DND-41 (cell line): ENCODE results near the gene OLA1.

Source experiments
- ATAC-seq: fragments of 200-7000 bp; cut with Tn5 transposase; 3 replicates; pipeline ENCODE4 v1.9.1; 2021; ENCODE audit warnings: low read depth; ENCODE audit not compliant: insufficient read depth
- DNase-seq: peaks from one replicate; pipeline ENCODE4 v3.0.0-alpha.2; 2020
- H2AFZ ChIP-seq: 2 replicates; pipeline ENCODE4 v1.6.0; 2012; ENCODE audit warnings: low read depth, low read length
- H3K27ac ChIP-seq: 2 replicates; pipeline ENCODE4 v1.5.1; 2012; ENCODE audit warnings: low read length, inconsistent platforms
- H3K27me3 ChIP-seq: fragments of 200-600 bp; sonication (generic); 2 replicates; pipeline ENCODE4 v1.6.0; 2012; ENCODE audit warnings: low read length, mild to moderate bottlenecking, inconsistent platforms; ENCODE audit not compliant: insufficient read depth, poor library complexity
- H3K36me3 ChIP-seq: 2 replicates; pipeline ENCODE4 v1.5.1; 2012; ENCODE audit warnings: low read length, inconsistent platforms; ENCODE audit not compliant: insufficient read depth
- H3K4me1 ChIP-seq: 2 replicates; pipeline ENCODE4 v1.5.1; 2012; ENCODE audit warnings: mild to moderate bottlenecking, low read length; ENCODE audit not compliant: insufficient read depth
- H3K4me2 ChIP-seq: 2 replicates; pipeline ENCODE4 v1.6.0; 2012; ENCODE audit warnings: mild to moderate bottlenecking, moderate library complexity, low read length, inconsistent platforms; ENCODE audit not compliant: insufficient read depth
- H3K4me3 ChIP-seq, 2 experiments: fragments of 200-600 bp in 1 of 2; shearing (Covaris generic) in 1 of 2; 2 replicates each; pipeline ENCODE4 v1.5.1; 2012 to 2016; ENCODE audit warnings: inconsistent platforms in 2 of 2, low read length in 2 of 2, mild to moderate bottlenecking in 2 of 2, low read depth in 1 of 2, moderate library complexity in 1 of 2
- H3K79me2 ChIP-seq: 2 replicates; pipeline ENCODE4 v1.6.0; 2012; ENCODE audit warnings: low read length, inconsistent platforms; ENCODE audit not compliant: insufficient read depth
- H3K9ac ChIP-seq: 2 replicates; pipeline ENCODE4 v1.6.0; 2012; ENCODE audit warnings: low read depth, mild to moderate bottlenecking, inconsistent platforms, low read length, moderate library complexity
- H3K9me3 ChIP-seq: 2 replicates; pipeline ENCODE4 v1.5.1; 2012; ENCODE audit warnings: low read length, moderate library complexity, mild to moderate bottlenecking, inconsistent platforms; ENCODE audit not compliant: insufficient read depth, severe bottlenecking
- H4K20me1 ChIP-seq: 2 replicates; pipeline ENCODE4 v1.6.0; 2012; ENCODE audit warnings: low read length; ENCODE audit not compliant: insufficient read depth
- EZH2 ChIP-seq: IDR thresholded peaks from 3 replicates; pipeline ENCODE4 v1.6.1; 2012; ENCODE audit warnings: borderline replicate concordance, low read depth, mild to moderate bottlenecking, moderate library complexity, low read length, inconsistent platforms; ENCODE audit not compliant: severe bottlenecking
- TF ChIP-seq, protein P1 (sequence below): IDR thresholded peaks from 2 replicates; pipeline ENCODE4 v1.5.1; 2012; ENCODE audit warnings: borderline replicate concordance, low read length, moderate library complexity, mild to moderate bottlenecking; ENCODE audit not compliant: poor library complexity, severe bottlenecking; ENCODE audit errors: extremely low read depth

Gene OLA1

DNA sequence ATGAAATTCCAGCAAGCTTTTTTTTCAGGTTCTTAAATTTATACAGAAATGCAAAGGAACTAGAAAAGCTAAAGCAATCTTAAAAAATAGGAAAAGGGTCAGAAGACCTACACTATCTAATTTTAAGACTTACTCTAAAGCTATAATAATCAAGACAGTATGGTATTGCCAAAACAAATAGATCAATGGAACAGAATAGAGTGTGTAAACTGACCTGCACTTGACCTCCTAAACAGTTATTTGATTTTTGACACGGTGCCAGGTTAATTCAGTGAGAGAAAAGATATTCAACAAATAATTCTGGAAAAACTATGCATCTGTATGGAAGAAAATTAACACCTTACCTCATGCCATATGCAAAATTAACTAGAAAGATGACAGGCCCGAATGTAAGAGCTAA, 73.6 kb downstream of the OLA1 start:
- H3K27me3 ChIP-seq: no peaks in the 10 kb centered on the region
- no peak for ATAC-seq
- TF ChIP-seq, protein P1, sequence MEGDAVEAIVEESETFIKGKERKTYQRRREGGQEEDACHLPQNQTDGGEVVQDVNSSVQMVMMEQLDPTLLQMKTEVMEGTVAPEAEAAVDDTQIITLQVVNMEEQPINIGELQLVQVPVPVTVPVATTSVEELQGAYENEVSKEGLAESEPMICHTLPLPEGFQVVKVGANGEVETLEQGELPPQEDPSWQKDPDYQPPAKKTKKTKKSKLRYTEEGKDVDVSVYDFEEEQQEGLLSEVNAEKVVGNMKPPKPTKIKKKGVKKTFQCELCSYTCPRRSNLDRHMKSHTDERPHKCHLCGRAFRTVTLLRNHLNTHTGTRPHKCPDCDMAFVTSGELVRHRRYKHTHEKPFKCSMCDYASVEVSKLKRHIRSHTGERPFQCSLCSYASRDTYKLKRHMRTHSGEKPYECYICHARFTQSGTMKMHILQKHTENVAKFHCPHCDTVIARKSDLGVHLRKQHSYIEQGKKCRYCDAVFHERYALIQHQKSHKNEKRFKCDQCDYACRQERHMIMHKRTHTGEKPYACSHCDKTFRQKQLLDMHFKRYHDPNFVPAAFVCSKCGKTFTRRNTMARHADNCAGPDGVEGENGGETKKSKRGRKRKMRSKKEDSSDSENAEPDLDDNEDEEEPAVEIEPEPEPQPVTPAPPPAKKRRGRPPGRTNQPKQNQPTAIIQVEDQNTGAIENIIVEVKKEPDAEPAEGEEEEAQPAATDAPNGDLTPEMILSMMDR: no peak
- no peak for TF ChIP-seq EZH2
- peaks cover 58% of the 10 kb centered on the region for H3K79me2 ChIP-seq
- H3K4me3 ChIP-seq: no peak overlapping the region
- H2AFZ ChIP-seq: no peak overlapping the region
- DNase-seq: no peak
- no peak overlapping the region for H3K4me2 ChIP-seq
- no peaks in the 10 kb centered on the region for H4K20me1 ChIP-seq
- peaks cover 38% of the 10 kb centered on the region for H3K9me3 ChIP-seq
- H3K36me3 ChIP-seq: peaks cover 32% of the 10 kb centered on the region
- peaks cover 13% of the 10 kb centered on the region for H3K4me1 ChIP-seq
- H3K9ac ChIP-seq: no peak overlapping the region
- H3K27ac ChIP-seq: no peak overlapping the region

DNA sequence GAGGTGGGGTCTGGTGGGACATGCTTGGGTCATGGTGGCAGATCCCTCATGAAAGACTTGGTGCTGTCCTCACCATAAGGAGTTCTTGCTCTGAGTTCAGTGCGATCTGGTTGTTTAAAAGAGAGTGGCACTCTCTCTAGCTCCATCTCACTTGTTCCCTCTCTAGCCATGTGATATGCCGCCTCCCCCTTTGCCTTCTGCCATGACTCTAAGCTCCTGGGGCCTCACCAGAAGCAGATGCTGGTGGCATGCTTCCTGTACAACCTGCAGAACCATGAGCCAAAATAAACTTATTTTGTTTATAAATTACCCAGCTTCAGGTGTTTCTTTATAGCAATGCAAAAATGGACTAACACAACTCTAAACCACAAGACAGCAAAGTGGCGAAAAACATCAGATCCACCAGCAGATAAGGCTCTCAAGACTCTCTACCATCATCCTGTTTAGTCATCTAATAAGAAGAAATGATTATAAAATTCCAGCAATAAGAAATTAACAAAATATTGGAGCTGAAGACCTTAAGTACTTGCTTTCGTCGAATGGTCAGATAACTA, 75.5 kb downstream of the OLA1 start:
- Histone ChIP-seq H3K9me3 (peaks cover 45% of the 10 kb centered on the region), H3K9ac (no peak overlapping the region), H4K20me1 (no peaks in the 10 kb centered on the region), H3K4me1 (peaks cover 13% of the 10 kb centered on the region), H3K4me2 (no peak overlapping the region), H3K36me3 (peaks cover 39% of the 10 kb centered on the region), H3K27me3 (no peaks in the 10 kb centered on the region), H3K4me3 (no peak overlapping the region), H3K79me2 (peaks cover 69% of the 10 kb centered on the region), H3K27ac (peak overlapping the region; percentile 47; the same call in 1 of the 2 replicates), H2AFZ (no peak overlapping the region)
- TF ChIP-seq EZH2: no peak
- TF ChIP-seq, protein P1: no peak
- ATAC-seq (peak; percentile 90), DNase-seq (peak; percentile 49)

DNA sequence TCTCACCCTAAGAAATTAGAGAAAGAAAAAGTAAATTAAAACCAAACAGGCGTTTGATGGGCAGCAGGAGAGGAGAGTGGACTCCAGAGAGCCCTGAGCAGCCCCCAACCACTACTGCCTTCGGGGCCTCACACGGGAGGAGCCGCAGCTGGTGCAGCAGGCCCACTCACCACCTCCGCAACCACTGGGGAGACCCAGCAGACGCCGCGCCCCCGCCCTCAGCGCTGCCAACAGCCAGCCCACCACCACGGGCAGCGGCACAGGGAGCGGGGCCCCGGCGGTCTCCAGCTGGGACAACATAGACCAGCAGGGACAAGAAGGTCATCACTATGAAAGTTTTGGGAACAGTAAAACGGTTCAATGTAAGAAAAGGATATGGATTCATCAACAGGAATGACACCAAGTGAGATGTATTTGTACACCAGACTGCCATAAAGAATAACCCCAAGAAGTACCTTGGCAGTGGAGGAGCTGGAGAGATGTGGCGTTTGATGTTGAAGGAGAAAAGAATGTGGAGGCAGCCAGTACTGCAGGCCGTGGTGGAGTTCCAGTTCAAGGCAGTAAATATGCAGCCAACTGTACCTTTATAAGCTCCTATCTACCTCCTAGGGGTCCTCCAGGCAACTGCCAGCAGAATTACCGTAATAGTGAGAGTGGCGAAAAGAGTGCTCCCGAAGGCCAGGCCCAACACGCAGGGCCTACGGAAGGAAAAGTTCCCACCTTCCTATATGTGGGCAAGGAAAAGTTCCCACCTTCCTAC, 76.5 kb downstream of the OLA1 start:
- Histone ChIP-seq H3K9ac (no peak overlapping the region), H3K4me3 (no peak overlapping the region), H3K36me3 (peaks cover 36% of the 10 kb centered on the region), H4K20me1 (no peaks in the 10 kb centered on the region), H3K27me3 (no peaks in the 10 kb centered on the region), H3K79me2 (peaks cover 73% of the 10 kb centered on the region), H3K4me2 (no peak overlapping the region), H3K9me3 (peaks cover 43% of the 10 kb centered on the region), H2AFZ (no peak overlapping the region), H3K4me1 (peaks cover 13% of the 10 kb centered on the region), H3K27ac (no peak overlapping the region)
- TF ChIP-seq EZH2: no peak
- TF ChIP-seq, protein P1: no peak
- ATAC-seq (no peak), DNase-seq (no peak)
